HL-60 (cell line): Measurements from ENCODE around the gene MOBP.

Source experiments
- POLR2AphosphoS5 ChIP-seq: IDR thresholded peaks from 2 replicates; pipeline ENCODE4 v1.6.1; 2012; ENCODE audit warnings: low read depth
- TF ChIP-seq, protein P1 (sequence below): IDR thresholded peaks from one replicate; pipeline ENCODE4 v1.5.1; 2011; ENCODE audit warnings: low read length, control low read depth, inconsistent platforms; ENCODE audit not compliant: insufficient read depth

DNA sequence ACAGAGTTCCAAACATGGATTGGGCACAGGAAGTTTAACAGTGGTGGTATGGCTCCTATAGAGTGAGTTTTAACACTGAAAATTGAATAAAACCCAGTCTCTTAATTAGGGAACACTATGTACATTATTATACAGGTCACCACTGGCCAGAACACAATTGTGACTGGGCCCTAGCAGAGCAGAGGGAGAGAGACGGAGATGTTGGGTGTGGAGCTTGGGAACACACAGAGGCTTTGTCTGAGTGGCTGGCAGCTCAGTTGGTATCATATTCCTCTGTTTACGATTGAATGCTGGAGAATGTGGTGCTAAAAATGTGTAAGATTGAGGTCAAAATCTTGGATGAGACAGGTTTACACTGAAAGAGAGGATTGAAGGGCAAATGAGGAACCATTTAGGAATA, 6.8 kb upstream of the MOBP start:
- no peak for TF ChIP-seq POLR2AphosphoS5
- TF ChIP-seq, protein P1, sequence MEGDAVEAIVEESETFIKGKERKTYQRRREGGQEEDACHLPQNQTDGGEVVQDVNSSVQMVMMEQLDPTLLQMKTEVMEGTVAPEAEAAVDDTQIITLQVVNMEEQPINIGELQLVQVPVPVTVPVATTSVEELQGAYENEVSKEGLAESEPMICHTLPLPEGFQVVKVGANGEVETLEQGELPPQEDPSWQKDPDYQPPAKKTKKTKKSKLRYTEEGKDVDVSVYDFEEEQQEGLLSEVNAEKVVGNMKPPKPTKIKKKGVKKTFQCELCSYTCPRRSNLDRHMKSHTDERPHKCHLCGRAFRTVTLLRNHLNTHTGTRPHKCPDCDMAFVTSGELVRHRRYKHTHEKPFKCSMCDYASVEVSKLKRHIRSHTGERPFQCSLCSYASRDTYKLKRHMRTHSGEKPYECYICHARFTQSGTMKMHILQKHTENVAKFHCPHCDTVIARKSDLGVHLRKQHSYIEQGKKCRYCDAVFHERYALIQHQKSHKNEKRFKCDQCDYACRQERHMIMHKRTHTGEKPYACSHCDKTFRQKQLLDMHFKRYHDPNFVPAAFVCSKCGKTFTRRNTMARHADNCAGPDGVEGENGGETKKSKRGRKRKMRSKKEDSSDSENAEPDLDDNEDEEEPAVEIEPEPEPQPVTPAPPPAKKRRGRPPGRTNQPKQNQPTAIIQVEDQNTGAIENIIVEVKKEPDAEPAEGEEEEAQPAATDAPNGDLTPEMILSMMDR, result no peak
